Activated T-cell treated with anti-CD3 and anti-CD28 coated beads, Interleukin-2, amount 50 U/mL, for 48 hours (primary cell): ENCODE results near the gene ARHGAP4.

Experiments
- DNase-seq, 2 experiments: peaks; one replicate each; pipeline ENCODE4 v3.0.0-alpha.2; 2020

ARHGAP4 gene

DNA sequence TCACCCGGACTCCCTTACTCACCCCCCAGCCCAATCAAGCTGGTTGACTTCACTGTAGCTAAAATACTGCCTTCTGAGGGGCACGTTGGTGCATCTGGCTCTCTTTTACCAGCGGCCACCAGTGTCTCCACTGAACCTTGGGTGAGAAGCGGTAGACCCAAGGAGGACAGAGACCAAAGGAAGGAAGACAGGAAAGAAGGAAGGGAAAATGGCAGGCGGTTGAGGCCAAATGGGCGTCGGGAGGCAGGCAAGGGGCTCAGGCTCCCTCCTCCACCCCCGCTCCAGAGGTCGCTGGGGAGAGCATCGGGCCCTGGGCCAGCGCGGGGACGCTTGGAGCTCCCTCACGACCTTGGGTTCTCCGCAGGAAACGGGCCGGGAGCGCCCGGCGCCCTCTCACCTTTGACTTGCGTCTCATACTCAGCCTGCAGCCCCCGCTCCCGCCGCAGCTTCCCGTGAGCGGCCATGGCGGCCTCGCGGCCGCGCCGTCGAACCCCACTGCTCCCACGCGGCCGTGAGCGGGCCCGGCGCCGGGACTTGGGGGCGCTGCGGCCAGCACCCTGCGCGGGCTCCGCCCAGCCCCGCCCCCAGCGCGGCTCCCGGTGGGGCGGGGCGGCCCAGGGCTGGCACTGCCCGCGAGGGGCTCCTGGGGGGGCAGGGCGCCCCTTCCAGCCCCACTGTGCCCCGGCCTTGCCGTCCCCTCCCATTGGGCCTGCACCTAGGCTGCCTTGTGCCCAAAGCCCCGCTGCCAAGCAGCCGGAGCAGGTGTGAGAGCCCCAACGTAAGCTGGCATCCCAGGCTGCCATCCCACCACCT lies at the start of gene ARHGAP4:
ARHGAP4 (minus strand) TSS at position 526 of the 813 bp plus-strand sequence; CDS start at position 464, 62 bp downstream.
- peak; percentile 66 to 76 for DNase-seq

DNA sequence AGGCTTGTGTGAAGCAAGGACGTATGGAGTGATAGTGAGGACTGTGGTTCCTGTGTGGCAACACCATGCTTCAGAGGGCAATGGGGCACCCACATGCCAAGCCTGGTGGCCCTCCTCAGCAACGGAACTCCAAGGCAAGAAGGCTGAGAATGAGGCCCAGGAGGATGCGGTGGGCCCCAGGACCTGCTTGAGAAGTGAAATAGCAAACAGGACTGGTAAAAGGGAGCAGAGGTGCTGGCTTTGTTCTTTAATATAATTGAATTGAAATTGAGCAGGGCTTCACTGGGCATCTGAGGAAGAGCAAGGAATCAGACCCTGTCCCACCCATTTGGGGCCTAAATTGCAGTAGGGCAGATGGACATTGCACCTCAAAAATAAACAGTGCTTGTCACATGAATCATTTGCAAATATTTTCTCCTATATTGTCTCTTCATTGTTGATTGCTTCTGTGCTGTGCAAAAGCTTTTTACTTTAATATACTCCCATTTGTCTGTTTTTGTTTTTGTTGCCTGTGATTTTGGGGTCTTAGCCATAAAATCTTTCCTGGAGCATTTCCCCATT lies 48.7 kb upstream of the ARHGAP4 start:
- no peak for DNase-seq

DNA sequence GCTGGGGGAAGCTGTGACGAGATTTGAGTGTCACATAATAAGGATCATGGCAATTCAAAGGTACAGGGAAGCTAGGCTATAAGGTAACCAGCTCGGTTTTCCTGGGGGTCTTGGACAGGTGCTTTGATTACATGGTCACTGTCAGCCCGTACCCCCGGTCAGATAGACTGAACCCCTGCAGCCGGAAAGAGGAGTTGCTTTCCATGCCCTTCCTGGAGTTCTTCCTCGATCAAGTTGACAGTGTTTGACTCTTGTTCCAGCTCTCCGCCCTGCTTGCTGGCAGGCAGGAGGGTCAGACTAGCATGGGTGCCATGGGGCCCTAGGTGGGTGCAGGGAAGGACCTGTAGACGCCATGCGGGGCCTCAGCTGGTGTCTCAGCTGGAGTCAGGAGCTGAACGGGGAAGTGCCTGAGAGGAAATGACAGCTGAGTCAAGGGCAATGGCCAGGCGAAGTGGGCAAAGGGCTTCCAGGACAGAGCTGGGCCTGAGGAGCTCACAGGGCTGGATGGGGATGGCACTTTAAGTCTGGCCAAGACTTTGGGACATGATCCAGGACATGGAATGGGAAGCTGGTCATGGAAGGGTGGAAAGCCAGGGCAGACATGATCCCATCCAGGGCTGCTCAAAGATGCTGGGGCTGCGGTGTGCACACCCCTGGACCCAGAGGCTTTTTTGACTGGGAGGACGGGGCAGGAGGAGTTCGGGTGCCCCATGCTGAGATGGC lies 48.1 kb upstream of the ARHGAP4 start:
- DNase-seq: no peak

DNA sequence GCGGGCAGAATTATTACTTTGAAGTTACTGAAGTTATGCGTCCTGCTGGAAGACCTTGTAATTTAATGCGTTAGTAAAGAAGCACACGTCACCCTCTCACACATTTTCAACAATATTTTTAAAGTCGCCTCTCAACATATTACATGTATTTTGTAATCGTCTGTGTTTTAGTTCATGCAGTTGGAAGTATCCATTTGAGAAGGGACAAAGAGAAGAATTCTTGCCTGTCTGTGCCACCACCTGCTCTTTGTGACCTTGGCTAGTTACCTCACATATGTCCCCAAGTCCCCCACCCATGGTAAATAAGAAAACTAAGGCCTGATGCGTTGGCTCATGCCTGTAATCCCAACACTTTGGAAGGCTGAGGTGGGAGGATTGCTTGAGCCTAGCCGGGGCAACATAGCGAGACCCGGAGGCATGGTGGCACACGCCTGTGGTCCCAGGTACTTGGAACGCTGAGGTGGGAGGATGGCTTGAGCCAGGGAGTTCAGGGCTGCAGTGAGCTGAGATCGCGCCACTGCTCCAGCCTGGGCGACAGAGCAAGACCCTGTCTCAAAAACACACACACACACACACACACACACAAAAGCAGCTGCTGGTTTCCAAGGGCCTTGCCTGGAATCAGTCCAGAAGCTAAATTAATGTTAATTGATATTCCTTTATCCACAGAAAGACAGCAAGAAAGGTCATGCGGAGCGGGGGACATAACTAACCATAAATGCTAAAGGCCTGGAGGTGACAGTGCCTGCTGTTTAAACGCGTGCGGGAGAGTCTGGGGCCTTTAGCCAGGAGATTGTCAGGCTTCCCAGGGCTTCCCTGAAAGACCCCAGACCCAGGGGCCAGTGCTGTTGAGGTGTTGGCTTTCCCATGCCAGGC lies 47.3 kb upstream of the ARHGAP4 start:
- DNase-seq: no peak

DNA sequence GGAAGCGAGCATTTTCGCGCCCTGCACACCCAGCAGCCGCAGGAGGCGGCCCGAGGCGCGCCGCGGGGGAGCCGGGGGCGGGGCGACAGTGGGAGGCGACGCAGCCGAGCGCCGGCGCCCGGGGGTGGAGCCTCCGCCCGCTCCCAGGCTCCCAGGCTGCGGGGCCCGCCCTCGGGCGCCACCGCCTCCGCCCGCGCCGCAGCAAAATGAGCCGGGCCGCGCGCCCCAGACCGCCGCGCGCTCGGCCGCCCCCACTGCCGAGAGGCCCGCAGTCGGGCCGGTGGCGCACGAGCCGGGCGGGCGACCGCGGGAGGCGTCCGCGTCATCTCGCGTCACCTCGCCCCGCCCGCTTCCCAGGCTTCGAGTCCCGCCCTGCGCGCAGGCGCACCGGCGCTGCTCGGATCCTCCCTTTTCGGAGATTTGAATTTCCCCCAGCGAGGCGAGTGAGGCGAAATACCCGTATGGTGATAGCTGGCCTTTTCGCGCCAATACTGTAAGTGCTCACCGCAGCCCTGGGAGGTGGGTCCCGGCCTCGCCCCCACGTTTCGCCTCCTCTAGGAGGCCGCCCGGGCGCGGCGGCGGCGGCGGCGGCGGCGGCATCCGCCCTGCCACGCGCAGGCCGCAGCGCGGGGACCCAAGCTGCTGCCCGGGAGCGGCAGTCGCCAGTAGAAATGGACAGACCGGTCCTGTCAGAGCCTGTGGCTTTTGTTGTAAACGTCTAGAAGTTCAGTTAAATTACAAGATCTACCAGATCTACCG lies 46.5 kb upstream of the ARHGAP4 start, which contains the start of gene TMEM187:
TMEM187 (plus strand) TSS at position 387 of the 759 bp plus-strand sequence. CDS start 9,309 bp downstream, outside the sequence.
- peak; percentile 93 to 94 for DNase-seq

DNA sequence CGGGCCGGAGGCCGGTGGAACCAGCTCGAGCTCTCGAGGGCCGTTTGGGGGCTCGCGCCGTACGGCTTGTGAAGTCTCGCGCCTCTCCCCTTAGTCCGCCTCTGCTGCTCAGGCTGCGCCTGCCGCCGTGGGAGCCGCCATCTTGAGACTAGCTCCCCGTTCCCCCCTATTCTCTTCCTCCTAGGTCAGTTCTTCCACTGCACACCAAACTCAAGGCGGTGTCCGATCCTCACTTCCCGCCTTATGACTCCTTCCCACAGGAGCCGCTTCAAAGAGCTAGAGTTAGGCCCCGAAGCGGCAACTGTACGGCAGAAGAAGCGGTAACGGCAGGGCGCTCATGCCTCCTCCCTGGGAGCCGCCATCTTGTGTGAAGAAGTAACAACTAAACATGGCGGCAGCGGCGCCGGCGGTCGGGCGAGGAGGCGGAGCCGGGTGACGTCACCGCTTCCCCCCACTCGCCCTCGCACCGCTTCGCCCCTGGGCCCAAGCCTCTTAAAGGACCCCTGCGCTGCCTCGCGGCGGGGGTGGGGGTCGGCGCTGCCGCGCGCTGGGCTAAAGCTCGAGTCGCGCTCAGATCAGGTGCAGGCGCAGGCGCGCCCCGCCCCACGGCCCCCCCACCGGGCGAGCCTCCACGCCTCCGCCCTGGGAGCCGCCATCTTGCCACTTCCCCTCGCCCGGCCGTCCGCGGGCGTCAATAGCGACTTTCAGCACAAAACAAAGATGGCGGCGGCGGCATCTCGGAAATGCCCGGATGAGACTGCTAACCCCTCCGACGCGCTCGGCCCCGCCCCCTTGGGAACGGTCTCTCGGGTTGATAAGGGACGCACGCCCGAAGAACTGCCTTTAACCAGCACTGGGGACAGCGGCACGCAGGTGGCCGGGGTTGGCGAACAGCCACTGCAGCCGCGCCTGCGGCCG lies 45.6 kb upstream of the ARHGAP4 start, which contains the start of gene HCFC1:
HCFC1 (minus strand) TSS at position 369 of the 918 bp plus-strand sequence. CDS start 978 bp downstream, outside the sequence.
- DNase-seq: peak; percentile 95 to 96

DNA sequence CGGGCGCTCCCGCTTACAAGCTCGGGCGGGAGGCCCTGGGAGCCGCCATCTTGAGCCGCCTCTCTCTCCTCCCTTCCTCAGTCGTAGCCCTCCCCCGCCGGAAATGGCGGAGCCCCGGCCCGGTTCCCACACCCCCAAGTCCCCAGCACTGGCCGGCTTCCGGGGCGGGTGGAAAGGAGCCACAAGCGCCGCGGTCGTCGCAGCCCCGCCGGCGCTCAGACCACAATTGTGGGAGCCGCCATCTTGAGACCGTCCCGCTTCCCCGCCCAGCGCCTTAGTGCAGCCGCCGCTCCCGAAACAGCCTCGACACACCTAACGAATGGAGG lies 45.0 kb upstream of the ARHGAP4 start:
- peak; percentile 91 to 94 for DNase-seq

DNA sequence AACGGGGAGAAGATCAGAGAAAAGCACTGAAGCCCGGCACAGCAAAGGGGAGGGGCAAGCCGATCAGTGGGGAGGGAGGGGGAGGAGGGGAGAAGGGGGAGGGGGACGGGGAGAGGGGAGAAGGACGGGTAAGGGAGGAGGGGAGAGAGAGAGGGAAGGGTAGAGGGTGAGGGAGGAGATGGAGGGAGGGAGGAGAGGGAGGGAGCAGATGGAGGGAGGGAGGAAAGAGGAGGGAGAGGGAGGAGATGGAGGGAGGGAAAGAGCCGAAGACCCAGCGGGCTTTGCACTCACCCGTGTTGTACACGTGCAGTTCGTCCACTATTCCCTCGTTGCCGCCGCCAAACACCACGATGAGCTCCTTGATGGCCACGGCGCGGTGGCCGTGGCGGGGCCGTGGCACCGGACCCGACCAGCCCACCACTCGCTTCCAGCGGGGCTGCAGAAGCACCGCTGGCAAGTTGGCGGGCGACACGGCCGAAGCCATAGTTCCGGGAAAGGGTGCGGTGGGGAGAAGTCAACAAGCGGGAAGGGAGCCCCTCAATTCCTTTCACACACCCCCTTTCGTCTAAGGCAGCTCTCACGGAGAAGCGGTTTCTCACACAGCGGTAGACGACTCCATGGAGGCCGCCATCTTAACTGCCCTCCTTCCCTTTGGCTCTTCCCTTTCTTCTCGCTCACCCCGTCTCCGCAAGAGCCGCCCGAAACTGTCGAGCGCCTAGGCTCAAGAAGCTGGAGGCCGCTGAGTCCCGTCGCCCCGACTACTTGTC lies 44.5 kb upstream of the ARHGAP4 start:
- peak; percentile 47 to 53 for DNase-seq

DNA sequence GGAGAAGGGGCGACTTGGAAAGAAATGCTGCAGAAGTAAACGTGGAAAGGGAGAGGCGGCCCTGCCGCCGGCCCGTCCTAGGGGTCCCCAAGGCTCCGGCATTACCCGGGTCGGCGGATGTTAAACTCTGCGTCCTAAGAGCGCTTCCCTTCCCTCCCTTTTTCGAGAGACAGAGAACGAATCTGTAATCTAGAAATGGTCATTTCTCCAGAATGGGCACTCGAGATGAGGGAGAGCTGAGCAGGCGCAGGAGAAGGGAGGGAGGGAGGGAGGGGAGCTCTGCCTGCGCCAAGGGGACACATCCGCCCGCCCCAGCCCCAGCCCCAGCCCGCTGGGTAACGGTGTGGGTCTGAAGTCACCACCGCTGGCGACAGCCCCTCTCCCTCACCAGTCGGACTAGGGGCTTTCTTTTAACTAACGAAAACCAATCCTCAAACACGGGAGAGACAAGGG lies 43.9 kb upstream of the ARHGAP4 start:
- DNase-seq: peak in 1 of 2 experiments; percentile 51

DNA sequence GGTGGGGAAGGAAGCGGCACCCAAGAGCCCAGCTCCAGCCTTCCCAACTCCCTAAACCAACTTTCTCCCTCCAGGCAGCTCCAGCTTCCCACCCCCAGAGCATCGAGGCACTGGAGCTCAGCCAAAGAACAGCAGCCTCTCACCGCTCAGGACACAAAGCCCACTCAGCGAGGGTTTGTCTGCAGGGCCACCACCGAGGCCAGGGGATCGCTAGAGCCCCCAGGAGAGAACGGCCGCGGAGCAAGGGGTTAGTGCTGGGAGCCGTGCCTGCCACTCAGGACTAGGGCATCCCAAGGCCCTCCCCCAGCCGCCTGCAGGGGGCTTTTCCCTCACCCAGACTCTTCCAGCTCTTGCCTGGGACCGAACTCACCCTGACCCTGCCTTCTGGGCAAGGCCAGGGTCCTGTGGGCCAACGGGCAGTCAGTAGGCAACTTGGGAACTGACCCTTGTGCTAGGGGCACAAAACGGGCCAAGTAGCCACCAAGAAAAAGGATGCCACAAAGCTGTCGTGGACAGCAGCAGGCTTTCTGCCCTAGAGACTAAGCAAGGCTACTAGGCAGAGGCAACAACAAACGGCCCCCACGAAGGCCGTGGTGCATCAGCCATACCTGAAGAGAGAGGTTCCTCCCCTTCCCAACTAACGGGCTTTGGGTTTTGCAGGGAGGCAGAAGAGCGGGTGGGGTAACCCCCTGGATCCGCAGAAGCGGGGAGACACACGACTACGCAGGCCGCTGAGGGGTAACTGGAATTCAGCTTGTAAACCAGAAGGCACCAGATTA lies 43.2 kb upstream of the ARHGAP4 start:
- no peak for DNase-seq

DNA sequence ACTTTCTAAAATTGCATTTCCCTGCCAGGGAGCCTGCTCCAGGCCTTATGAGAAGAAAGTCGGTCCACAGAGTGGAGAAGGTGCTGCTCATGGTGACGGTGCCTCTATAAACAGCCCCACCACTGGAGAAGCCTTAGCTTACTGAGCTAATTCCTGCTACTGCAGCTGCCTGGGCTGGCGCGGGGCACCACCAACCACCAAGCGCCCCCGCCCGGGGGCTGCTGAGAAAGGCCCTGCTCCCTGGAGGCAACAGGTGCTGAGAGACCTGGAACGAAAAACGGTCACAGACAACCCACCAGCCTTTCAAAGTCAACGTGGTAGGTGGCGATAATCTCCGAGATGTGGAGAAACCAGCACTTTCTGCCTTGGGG lies 42.7 kb upstream of the ARHGAP4 start:
- DNase-seq: no peak

DNA sequence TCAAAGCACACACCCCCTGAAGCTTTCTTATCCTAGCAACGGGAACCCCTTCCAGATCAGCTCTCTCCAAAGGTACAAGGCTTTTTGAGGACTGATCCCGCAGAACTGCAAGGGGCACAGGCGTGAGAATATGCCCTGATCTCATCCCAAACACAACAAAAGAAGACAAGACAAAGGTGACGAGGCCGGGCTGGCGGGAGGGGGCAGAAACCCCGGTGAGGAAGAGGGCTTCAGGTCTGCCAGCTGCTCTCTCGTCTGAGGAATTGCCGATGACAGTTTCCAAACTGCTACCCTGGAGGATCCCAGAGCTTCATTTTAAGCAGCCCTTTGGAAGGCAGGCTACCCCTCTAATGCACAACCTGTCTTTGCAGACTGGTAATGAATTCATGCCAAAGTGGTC lies 42.2 kb upstream of the ARHGAP4 start:
- DNase-seq: no peak

DNA sequence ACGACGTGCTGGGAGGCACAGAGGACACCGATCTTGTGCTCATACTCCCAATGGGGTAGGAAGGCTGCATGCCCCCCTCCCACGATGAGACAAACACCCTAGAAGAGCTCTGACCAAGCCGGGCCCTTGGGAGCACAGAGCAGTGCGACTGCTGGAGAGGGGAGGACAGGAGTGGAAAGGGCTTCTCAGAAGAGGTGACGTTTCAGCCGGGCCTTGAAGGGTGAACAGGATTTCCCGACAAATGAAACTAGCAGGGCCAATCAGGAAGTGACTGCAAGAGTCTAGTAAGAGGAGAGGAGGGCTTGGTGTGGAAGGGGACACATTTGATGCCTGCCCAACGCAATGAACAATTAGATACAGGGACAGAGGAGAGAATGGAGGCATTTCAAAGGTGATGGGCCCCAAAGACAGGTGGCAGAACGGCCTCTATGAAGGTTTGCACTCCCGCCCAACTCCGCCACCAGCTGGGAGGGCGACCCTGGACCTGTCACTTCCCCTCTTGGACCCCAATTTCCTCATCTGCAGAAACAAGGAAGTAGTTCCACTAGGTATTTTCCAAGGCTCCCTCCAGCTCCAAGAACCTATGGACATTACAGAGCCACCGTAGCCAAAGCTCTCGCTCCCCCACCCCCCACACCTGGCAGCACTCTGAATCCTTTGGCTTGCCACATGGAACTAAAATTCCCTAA lies 41.6 kb upstream of the ARHGAP4 start:
- DNase-seq: peak in 1 of 2 experiments; percentile 43

DNA sequence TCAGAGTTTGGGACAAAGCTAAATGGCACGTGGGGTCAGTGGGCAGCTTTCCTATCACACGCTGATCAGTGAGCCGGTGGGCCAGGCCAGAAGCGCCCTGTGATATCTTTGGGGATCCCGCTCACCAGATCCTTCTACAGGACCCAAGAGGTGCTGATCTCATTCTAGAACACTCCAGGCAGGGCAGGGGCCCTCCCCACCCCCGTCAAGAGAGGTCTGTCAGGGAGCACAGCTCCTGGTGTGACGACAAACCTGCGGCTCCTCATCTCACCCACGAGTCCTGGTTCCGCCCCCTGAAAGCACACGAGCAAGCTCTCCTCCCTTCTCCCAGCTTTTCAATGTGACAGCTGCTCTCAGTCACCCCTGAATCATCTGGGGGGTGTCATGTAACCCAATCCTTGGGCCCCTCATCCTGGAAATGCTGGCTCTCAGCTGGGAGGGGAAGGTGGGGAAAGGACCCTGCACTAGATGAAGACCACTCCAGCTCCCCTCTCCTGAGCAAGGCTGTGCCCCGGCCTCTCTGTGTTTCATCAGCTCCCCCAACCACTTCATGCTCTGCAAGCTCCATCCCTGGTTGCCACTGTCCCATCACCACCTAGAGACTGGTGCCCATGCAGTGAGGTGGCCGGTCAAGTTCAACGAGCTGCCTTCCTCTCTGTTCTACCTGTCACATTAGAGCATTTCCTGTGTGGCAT lies 40.9 kb upstream of the ARHGAP4 start:
- peak; percentile 51 to 69 for DNase-seq

DNA sequence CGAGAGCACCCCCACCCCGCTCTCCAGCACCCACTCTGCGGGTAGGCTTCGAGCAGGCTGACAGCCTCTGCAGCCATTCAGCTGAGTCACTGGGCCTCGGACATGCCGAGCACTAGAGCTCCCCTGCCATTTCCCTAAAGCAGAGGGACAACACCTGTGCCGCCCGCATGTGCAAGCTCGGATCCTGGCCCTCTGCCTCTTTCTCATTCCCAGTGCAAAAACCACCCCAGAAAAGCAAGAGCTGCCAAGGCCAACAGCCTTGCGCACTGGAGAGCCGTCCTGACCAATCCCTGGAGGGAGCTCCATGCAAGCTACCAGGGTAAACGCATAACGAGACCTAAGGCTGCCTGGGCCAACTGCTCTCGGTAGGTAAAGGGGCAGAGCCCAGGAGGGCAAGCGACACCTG lies 40.2 kb upstream of the ARHGAP4 start:
- no peak for DNase-seq

DNA sequence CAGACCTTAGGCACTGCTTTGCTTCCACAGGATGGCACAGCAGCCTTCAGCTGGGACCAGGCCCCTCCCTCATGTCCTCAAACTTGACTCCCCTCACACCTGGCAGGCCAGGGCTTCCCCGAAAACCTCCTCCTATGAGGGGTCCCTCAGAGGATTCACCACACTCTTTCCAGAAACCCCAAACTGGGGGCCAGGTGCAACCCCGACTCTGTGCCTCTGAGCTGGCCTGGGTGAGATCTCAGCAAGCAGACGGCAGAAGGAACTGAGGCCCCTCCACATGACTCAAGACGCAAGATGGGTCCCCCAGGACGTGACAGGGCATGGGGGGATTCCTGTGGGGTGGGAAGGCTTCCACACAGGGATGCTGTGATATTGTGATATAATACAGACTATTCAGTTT lies 39.3 kb upstream of the ARHGAP4 start:
- no peak for DNase-seq

DNA sequence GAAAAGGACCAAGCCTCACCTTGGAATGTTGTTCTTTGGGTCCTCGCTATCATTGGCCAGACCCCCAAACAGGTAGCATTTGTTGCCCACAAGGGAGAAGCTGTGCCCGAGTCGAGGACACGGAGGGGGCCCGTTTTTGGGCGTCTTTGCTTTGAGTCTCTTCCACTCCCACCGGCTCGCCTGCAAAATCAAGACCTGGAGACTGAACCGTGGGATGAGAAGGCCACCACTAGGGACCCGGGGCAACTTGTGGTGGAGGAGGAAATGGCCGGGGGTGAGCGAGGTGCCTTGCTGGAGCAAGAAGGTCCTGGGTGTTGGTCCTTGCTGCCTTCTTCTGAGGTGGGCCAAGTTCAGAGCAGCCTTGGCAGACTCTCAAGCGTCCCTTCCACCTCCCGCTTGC lies 38.0 kb upstream of the ARHGAP4 start:
- no peak for DNase-seq

DNA sequence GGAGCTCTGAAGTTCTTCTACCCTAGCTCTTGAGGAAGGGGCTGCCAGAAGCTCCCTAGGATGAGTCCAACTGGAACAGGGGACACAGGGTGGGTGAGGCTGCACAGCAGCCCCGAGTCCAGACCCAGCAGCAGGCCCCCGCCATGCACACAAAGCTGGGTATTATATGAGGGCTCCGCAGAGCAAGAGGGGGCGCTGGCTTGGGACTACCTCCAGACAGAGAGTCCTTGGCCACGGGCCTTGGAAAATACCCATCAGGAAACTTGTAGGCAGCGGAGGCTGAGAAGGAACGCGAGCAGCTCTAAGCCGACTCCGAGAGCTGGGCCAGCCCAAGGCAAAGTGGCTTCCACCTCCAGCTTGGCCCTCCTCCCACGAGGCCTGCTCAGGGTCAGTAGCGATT lies 37.5 kb upstream of the ARHGAP4 start:
- DNase-seq: no peak
